ENCODE measurements around the gene COL4A6.

Gene COL4A6

DNA sequence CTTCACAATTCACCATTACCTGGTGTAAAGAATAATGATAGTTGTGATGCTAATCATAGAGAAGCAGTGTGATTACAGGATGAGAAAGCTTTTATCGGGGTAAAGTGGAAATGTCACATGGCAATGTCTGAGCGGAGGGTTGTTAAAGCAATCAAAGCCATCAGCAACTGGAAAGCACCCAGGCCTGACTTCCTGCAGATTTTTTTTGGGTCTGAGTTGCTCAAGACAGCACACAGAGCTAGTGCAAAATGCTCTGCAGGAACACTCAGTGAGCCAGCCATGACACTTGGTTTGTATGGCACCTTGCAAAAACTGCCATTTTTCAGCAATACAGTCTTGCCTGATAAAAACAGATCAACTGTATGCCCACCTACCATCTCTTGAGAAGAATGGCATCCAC, 152.9 kb downstream of the COL4A6 start:
- TF ChIP-seq, protein P1, sequence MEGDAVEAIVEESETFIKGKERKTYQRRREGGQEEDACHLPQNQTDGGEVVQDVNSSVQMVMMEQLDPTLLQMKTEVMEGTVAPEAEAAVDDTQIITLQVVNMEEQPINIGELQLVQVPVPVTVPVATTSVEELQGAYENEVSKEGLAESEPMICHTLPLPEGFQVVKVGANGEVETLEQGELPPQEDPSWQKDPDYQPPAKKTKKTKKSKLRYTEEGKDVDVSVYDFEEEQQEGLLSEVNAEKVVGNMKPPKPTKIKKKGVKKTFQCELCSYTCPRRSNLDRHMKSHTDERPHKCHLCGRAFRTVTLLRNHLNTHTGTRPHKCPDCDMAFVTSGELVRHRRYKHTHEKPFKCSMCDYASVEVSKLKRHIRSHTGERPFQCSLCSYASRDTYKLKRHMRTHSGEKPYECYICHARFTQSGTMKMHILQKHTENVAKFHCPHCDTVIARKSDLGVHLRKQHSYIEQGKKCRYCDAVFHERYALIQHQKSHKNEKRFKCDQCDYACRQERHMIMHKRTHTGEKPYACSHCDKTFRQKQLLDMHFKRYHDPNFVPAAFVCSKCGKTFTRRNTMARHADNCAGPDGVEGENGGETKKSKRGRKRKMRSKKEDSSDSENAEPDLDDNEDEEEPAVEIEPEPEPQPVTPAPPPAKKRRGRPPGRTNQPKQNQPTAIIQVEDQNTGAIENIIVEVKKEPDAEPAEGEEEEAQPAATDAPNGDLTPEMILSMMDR (conservative IDR thresholded peaks at IDR 0.05; ENCODE audit: low read length) = no peak
- Histone ChIP-seq H3K4me3 (ENCODE audit: low read length, poor library complexity, severe bottlenecking) (no peak overlapping the region), H3K79me2 (ENCODE audit: insufficient read depth, low read length) (no peaks in the 10 kb centered on the region), H3K9me3 (ENCODE audit: insufficient read depth, low read depth, low read length) (no peaks in the 10 kb centered on the region), H4K20me1 (ENCODE audit: insufficient read depth, low read length, poor library complexity, severe bottlenecking) (no peaks in the 10 kb centered on the region), H3K4me2 (ENCODE audit: low read depth, low read length, poor library complexity, severe bottlenecking) (no peak overlapping the region), H3F3A (ENCODE audit: low read depth) (no peaks in the 10 kb centered on the region), H3K9me2 (replicated peaks; ENCODE audit: low read depth, low read length) (no peaks in the 10 kb centered on the region), H2AFZ (ENCODE audit: low read length) (no peak overlapping the region), H3K4me1 (ENCODE audit: insufficient read depth, low read length, poor library complexity, severe bottlenecking) (no peaks in the 10 kb centered on the region), H3K36me3 (ENCODE audit: insufficient read depth, low read length) (no peaks in the 10 kb centered on the region), H3K27me3 (ENCODE audit: insufficient read depth, low read length, poor library complexity, severe bottlenecking) (peaks cover 5% of the 10 kb centered on the region), H3K9ac (ENCODE audit: low read depth, low read length, poor library complexity, severe bottlenecking) (no peak overlapping the region)

DNA sequence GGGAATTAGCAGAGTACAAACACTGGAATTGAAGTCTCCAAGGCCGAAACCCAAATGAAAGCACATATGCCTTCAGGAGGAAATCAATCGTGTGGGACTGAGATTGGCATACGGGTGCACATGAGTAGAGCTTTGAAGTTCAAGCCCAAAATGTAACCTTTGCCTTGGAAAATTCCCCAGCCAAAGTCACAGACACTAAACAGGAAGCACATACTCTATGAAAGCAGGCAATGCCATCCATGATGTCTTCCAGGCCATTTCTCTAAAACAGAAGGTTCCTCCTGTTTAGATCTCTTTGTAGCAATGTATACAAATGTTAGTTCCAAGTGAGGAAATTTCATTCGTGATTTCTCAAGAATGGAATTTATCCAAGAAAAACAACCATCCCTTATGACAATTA, 162.5 kb downstream of the COL4A6 start:
- Histone ChIP-seq H3K9me2 (replicated peaks; ENCODE audit: low read depth, low read length) (no peaks in the 10 kb centered on the region), H3K79me2 (ENCODE audit: insufficient read depth, low read length) (no peaks in the 10 kb centered on the region), H3K27me3 (ENCODE audit: insufficient read depth, low read length, poor library complexity, severe bottlenecking) (peaks cover 23% of the 10 kb centered on the region), H3F3A (ENCODE audit: low read depth) (no peaks in the 10 kb centered on the region), H3K4me3 (ENCODE audit: low read length, poor library complexity, severe bottlenecking) (no peak overlapping the region), H3K9me3 (ENCODE audit: insufficient read depth, low read depth, low read length) (no peaks in the 10 kb centered on the region), H3K36me3 (ENCODE audit: insufficient read depth, low read length) (no peaks in the 10 kb centered on the region), H3K9ac (ENCODE audit: low read depth, low read length, poor library complexity, severe bottlenecking) (no peak overlapping the region), H3K4me2 (ENCODE audit: low read depth, low read length, poor library complexity, severe bottlenecking) (no peak overlapping the region), H3K4me1 (ENCODE audit: insufficient read depth, low read length, poor library complexity, severe bottlenecking) (peaks cover 2% of the 10 kb centered on the region), H2AFZ (ENCODE audit: low read length) (no peak overlapping the region), H4K20me1 (ENCODE audit: insufficient read depth, low read length, poor library complexity, severe bottlenecking) (no peaks in the 10 kb centered on the region)
- TF ChIP-seq, protein P1 (conservative IDR thresholded peaks at IDR 0.05; ENCODE audit: low read length) = no peak
- no peak for TF ChIP-seq EZH2phosphoT487 (IDR thresholded peaks at IDR 0.05; ENCODE audit: borderline replicate concordance)

DNA sequence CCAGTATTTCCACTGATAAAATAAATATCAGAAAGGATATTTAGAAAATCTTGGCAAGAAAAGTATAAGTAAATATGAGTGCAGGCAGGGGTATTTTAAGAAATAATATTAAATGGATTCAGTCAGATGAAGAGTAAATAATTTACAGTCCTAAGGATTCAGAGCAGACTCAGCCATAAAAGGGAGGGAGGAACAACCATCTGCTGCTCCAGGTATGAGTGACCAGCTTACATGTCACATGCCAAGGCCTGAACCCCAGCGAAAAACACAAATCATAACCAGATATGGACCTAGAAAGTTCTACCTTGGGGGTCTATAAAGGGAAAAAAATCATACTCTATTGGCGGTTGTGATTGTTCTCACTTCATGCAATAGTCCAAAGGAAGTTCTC, 166.8 kb downstream of the COL4A6 start:
- Histone ChIP-seq H3K9ac (ENCODE audit: low read depth, low read length, poor library complexity, severe bottlenecking) (no peak overlapping the region), H3K4me1 (ENCODE audit: insufficient read depth, low read length, poor library complexity, severe bottlenecking) (peaks cover 9% of the 10 kb centered on the region), H3K27me3 (ENCODE audit: insufficient read depth, low read length, poor library complexity, severe bottlenecking) (peaks cover 50% of the 10 kb centered on the region), H4K20me1 (ENCODE audit: insufficient read depth, low read length, poor library complexity, severe bottlenecking) (no peaks in the 10 kb centered on the region), H3K4me3 (ENCODE audit: low read length, poor library complexity, severe bottlenecking) (no peak overlapping the region), H3K4me2 (ENCODE audit: low read depth, low read length, poor library complexity, severe bottlenecking) (peak overlapping the region; percentile 26), H3K9me3 (ENCODE audit: insufficient read depth, low read depth, low read length) (no peaks in the 10 kb centered on the region), H3K9me2 (replicated peaks; ENCODE audit: low read depth, low read length) (no peaks in the 10 kb centered on the region), H2AFZ (ENCODE audit: low read length) (no peak overlapping the region), H3K79me2 (ENCODE audit: insufficient read depth, low read length) (no peaks in the 10 kb centered on the region), H3K36me3 (ENCODE audit: insufficient read depth, low read length) (no peaks in the 10 kb centered on the region), H3F3A (ENCODE audit: low read depth) (no peaks in the 10 kb centered on the region)
- TF ChIP-seq EZH2phosphoT487 (IDR thresholded peaks at IDR 0.05; ENCODE audit: borderline replicate concordance) = no peak
- TF ChIP-seq, protein P1 (conservative IDR thresholded peaks at IDR 0.05; ENCODE audit: low read length) = no peak

All from Loucy (cell line).